GM19468 (cell line): ENCODE measurements around the gene NCAPH2.

Source experiments
- ATAC-seq: cut with Tn5 transposase; IDR thresholded peaks from one replicate; pipeline ENCODE4 v1.9.1; 2021; ENCODE audit warnings: mild to moderate bottlenecking, moderate library complexity, moderate number of reproducible peaks; ENCODE audit not compliant: unreplicated experiment; ENCODE audit errors: extremely low read depth

The NCAPH2 gene

GRCh38 chr22:50567721-50568252 is 59.8 kb downstream of the NCAPH2 start:
- ATAC-seq = no peak

DNA sequence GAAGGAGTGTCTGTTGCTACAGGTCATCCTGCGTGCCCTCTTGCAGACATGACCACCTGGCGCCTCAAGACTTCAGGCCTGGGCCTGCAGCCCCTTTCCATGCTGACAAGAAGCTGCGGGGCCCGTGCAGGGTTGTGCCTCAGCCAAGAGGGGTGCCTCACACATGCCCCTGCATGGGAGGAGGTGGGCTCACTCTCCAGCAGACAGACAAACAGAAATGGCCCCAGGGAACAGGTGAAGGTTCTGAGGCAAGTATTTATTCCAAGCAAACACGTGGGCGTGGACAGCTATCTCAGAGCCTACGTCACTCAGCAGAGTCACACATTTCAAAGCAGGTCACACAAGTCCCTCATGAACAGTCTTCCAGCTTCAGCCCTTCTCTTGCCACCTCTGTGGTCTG is 60.6 kb downstream of the NCAPH2 start:
- ATAC-seq = no peak

DNA sequence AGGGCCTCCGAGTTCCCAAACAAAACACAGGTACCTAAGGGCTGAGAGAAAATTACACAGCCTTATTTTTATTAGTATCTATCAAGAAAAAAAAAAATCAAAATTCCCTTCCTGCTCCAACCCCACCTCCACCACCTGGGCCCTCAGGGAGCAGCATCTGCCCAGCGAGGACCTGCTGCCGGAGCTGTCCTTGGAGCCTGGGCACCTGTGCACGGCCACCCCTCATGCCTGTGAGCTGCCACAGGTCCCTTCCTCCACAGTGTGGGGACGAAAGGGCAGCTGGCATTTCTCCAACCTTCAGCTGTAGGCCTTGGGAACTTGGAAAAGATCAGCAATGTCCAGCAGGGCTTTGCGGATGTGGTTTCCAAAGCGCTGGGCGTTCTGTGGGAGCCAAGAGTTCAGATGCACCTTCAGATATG is 61.0 kb downstream of the NCAPH2 start:
- no peak for ATAC-seq

GRCh38 chr22:50569896-50570535 is 62.0 kb downstream of the NCAPH2 start:
- no peak for ATAC-seq

GRCh38 chr22:50570861-50571260 is 62.8 kb downstream of the NCAPH2 start:
- ATAC-seq = no peak

DNA sequence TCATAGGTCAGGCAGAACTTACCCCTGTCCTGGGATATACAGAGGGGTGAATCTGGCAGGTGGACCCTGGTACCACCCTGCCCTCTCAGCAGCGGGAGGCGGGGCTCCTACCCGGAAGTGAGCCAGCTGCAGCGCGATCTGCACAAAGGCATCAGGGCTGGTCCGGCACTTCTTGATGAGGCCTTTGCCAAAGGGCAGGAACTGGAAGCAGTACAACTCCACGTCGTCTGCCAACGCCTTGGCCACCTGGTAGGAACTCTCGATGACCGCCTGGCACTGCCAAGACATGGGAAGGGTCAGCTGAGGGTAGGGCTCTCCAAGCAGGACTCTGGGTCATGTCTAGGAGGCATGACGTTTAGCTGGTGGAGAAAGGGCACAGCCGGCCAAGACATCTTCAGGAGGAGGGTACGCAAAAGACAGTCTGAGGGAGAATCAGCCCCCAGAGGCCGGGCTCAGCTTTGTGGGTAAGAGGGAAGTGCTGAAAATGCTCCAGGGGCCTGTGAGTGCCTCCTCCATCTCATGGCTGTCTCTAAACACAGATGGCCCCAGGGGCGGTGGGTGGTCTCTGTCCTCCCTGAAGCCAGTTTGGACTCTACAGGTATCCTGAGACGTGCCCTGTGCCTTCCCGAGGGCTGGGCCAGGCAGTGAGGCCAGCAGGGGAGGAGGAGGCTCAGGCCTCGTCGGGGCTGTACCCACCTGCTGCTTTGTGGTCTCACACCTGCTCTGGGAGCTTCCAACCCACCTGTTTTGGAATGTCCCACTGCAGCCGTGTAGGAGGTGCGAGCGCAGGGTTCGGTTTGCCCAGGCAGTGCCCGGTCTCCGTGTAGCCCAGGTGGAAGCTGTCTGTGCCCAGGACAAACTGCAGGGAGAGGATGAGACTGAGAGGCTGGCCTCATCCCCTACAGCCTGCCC is 63.5 kb downstream of the NCAPH2 start:
- no peak for ATAC-seq

- no peak for ATAC-seq
Measured at GRCh38 chr22:50572965-50573364, 64.9 kb downstream of the NCAPH2 start.

- no peak for ATAC-seq
Measured at GRCh38 chr22:50573491-50574382, 65.7 kb downstream of the NCAPH2 start.

GRCh38 chr22:50574383-50574755 is 66.3 kb downstream of the NCAPH2 start:
- ATAC-seq = no peak
